ENCODE results near the gene RNF144B. TPM values are rescaled to one million over a fixed set of nuclear protein-coding genes. Genes with fewer than 3 reads are reported as not detected.

The RNF144B gene
- total RNA-seq = 6.0 and 7.7 TPM in 2 replicates

DNA sequence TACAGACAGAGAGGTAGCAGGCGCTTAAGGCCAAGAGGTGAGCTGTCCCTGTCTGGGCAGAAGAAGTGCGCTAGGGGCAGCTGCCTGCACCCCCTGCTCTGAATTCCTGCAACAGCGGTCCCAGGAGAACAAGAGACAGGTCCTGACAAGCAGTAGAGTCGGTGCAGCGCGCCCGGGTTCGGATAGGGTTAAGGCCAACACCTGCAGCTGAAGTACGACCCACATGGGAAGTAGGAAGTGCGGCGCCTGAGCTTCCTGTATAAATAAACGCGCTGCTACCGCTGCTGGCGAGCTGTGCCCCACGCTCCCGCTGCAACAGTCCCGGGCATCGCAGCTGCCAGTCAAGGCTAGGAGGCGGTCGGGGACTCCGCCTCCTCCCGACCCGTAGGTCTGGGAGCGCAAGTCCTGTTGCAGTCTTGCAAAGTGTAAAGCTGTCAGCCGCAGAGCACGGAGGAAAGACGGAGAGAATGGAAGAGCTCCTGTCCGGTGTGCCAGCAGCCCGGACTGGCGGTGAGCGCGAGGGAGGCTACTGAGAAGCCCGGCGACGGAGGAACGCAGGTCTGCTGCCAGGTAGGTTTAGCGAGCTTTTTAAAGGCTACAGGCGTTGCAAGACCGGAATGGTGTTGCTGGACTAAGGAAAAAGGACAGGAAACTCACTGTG lies at the start of gene RNF144B:
Gene RNF144B, plus strand, starts transcription at position 290 of the 661 bp plus-strand sequence. CDS start 12,185 bp downstream, outside the sequence.

Other genes with a start within 250 kb of the RNF144B start
- gene TPMT, start 232.3 kb upstream of the RNF144B start, total RNA-seq = 10.5 and 15.0 TPM in 2 replicates
- 4.1 and 8.2 TPM in 2 replicates for gene KDM1B, start 231.9 kb upstream of the RNF144B start, total RNA-seq
- 70.5 and 104 TPM in 2 replicates for gene DEK, start 122.8 kb upstream of the RNF144B start, total RNA-seq

All from dermis lymphatic vessel endothelial cell (primary cell).